ENCODE results near the gene SMIM35. TPM values are rescaled to one million over a fixed set of nuclear protein-coding genes. Genes with fewer than 3 reads are reported as not detected.

Gene SMIM35
- total RNA-seq, 1 donor from 2014 or later, result not detected

DNA sequence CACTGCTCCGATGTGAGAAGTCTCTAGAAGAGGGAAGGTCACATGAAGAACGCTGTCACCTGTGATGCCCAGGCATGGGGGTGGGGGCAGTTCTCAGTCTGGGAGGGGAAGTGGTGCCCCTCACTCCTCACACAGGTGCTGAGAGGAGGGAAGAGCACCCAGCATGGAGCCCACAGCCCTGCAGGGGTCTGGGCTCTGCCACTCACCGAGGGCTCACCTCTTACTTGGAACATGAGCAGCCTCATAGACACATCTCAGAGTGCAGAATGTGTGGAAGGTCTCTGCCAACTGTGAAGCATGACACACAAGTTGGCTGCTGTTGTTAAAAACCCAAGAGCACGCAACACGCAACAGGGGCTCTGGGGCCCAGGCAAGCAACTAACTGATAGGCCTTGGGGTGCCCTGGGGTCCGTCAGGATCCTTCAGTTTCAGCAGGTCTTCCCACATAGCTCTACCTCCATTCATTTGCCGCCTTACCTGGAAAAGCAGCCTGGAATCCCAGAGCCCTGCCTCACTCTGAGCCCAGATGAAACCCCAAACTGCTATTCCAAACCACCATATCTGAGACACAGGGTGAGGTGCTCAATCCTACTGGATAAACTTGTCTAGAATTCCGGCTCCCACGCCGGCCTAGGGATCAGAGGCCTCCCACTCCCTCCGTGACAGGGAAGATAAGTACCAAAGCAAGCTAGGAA is 27.4 kb downstream of the SMIM35 start:
- no peak for DNase-seq (ENCODE audit: low read depth)

DNA sequence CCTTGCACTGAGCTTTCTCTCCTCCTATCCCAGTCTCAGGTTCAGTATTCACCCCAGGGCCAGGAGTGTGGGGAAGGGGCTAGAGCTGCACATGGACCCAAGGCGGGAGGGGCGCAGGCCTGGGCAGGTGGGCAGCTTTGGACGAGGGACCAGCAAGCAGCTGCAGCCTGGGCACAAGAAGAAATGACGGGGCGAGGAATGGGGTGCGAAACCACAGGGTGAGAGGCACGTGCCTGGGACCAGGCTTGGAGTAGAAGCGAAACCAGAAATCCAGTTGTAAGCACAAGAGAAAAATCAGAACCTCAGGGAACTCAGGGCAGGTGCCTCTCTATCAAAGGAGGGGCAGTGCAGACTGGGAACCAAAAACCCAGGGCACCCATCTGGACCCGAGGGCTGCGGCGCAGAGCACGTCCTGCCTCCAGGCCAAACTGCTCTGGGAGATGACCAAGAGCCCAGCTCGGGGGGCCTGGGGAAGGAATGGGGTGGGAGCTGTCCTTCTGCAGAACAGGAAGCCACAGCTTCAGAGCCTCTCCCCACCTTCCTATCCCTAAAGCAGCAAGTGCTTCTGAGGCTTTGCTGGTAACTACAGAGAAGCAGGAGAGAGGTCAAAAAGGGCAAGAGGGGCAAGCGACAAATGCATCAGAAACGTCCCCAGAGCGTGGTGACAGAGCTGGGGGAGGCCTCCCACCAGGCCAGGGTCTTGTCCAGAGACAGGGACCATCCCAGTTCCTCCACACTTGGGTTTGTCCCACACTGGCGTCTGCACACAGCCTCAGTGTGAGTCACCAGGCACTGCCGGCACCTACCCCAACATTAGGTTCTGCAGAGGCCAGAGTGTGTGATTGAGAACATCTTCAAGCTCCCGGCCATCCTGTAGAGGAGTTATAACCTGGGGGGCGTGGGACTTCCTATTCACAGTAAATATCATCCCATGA is 28.2 kb downstream of the SMIM35 start:
- no peak for DNase-seq (ENCODE audit: low read depth)

DNA sequence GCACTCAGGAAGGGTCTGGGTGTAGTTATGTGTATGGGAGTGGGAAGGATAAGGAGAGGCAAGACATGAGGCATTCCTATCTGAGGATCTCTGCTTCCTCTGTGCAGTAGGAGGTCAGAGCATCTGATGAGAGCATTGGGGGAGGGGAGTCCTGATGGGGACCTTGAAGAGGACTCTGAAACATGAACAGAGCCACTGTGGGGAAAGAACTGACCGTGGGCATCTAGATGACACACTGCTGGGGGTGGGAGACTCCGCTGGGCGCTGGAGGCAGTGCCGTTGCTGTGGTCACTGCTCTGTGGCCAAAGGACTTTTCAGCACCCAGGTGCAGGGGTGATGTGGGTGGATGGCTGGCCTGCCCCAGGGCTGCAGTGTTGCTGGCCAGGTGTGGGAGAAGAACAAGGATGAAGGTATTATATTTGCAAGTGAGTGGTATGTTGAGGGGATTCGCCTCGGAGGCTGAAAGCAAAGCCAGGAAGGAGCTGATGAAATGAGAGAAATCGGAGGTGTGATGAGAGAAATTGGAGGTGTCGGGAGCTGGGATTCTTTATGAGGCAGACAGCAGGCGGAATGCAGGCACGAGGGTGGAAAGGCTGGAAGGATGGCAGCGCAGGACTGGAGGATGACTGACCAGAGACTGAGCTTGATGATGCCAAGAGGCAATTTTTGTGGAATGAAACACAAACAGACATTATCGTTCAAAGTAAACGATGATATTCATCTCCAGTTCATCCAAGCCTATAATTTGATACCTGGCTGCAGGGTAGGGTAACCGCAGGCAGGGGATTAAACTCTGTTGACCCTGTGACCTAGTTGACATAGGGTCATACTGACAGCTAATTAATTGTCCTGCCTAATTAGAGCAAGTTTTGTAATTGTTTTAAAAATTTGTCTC is 29.3 kb downstream of the SMIM35 start:
- no peak for DNase-seq (ENCODE audit: low read depth)

DNA sequence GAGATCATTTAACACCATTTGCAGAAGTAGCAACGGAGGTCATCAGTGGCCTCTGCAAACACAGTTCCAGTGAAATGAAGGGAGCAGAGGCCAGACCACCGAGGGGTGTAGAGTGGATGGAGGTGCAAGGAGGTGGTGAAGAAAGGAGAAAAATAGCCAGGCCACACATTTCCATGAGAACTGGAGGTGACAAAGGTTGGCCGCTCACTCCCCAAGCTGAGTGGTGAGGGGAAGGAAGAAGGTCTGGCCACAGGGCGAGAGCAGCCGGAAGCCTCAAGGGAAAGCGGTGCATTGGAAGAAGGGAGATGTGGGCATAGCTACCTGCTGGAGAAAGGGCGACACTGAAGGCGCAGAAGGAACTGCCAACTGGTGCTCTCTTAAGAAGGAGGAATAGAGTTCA is 30.0 kb downstream of the SMIM35 start:
- DNase-seq (ENCODE audit: low read depth), result no peak

DNA sequence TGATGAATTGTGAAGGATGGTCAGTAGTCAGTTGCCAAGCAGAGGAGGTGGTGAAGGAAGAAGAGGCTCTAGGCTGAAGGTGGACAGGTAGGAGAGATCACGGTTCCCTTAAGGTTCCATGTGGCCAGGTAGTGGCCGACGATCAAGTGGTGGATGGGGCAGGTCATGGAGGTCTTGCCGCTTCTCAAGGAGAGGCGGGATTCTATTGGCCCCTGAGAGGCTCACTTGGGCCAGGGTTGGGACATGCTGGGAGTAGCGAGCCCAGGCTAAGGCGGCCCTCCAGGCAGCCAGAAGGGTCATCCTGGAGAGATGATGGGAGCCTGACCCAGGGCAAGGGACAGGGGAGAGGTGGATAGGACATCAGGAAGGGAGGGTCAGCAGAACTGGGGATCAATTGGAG is 30.8 kb downstream of the SMIM35 start:
- no peak for DNase-seq (ENCODE audit: low read depth)

DNA sequence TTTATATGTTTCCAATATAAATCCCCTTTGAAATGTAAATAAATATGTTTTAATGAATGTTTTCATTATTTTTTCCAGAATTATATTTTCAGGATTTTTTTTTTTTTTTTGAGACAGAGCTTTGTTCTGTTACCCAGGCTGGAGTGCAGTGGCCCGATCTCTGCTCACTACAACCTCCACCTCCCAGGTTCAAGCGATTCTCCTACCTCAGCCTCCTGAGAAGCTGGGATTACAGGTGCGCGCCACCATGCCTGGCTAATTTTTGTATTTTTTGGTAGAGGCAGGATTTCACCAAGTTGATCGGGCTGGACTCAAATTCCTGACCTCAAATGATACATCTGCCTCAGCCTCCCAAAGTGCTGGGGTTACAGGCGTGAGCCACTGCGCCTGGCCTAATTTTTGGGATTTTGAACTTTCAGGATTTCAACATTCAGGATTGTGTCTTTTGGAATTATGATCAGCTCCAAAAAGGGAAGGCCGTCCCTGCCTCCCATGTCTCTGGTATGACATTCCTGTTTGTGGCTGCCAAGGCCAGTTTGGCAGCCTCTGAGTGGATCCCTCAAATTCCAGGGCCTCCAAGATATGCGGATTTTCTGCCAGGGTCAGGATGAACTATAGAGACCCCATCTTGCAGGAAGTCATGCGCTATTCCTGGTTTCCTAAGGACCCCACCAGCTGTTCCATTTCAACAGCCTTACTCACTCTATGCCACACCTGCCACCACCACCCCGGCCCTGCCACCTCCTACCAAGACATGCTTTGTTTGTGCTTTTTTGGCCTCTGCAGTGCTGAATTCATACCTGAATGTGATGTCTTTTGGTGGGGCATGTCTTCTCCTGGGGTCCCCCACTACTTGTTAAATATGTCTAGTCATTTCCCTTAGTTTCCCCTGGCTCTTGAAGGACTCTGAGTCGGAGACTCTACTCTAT is 31.8 kb downstream of the SMIM35 start:
- DNase-seq (ENCODE audit: low read depth), result peak; percentile 51

DNA sequence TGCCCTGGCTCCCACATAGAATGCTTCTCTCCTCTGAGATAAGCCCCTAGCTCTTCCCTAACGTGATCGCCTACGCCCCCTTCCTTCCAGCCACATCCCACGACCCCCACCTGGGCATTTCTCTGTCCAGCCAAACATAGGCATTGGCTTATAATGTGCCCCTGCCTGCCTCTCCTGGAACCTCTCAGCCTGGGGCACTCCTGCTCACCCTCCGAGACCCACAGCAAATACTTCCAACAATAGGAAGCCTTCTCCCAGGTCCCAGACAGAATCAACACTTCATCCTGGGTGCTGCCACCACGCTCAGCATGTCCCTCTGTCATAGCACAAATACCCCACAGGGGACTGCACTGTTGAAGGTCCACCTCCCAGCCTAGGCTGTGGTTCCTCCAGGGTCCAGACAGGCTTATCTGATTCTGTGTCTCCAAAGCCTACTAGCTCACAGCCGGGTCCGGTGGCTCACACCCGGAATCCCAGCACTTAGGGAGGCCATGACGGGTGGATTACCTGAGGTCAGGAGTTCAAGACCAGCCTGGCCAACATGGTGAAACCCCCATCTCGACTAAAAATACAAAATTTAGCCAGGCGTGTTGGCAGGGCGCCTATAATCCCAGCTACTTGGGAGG is 34.1 kb downstream of the SMIM35 start:
- no peak for DNase-seq (ENCODE audit: low read depth)

DNA sequence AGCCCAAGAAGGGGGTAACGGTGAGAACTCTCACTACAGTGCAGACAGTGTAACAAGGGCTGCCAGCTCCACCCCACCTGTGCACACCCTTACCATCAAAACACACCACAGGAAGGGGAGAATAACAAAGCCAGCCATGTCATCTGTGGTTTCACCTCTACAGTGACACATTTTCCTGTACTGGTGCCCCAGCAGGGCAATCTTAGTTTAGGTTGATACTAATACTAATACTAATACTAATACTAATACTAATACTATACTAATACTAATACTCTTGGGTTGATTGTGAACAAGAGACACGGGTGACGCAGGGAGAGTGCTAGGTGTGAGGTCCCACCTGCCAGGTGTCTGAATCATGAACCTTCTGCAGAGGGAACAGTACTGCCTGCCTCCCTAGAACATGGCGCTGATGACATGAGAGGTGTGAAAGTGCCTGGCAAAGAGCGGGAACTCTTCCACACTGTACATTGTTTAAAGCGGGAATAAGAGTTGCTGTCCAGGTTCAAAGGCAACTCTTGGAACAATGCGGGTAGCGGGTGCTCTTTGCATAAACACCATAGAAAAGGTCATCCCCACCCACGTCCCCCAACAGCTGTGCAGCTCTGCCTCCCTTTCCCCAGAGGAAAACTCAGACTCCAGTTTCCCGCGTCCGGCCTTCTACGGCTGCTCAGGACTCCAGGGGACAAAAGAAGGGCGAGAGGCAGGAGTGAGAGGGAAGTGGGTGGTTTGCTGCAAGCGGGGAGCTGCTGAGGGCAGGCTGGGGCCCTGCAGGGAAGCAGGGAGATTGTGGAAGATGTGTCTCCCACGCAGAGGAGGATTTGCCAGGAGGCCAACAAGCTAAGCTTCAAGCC is 34.9 kb downstream of the SMIM35 start:
- no peak for DNase-seq (ENCODE audit: low read depth)

DNA sequence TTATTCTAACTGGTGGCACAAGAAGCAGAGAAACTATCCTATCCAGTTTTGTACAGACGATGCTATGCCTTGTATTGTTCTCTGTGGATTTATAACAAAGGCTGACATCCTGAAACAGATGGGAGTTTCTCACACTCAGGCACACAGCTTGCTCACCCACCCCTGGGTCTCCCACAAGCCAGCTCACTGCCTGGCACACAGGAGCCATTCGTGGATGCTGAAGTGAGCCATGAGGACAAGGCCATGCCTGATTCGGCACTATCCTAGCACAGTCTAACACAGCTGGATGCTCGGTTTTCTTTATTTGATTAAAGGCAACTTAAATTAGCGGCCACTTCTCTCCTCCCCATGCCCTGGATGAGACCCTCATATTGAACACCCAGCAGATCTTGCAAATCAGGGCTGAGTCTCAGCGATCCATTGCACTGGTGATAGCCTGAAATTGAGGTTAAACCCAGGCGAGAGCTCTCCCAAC is 35.6 kb downstream of the SMIM35 start:
- DNase-seq (ENCODE audit: low read depth), result no peak

DNA sequence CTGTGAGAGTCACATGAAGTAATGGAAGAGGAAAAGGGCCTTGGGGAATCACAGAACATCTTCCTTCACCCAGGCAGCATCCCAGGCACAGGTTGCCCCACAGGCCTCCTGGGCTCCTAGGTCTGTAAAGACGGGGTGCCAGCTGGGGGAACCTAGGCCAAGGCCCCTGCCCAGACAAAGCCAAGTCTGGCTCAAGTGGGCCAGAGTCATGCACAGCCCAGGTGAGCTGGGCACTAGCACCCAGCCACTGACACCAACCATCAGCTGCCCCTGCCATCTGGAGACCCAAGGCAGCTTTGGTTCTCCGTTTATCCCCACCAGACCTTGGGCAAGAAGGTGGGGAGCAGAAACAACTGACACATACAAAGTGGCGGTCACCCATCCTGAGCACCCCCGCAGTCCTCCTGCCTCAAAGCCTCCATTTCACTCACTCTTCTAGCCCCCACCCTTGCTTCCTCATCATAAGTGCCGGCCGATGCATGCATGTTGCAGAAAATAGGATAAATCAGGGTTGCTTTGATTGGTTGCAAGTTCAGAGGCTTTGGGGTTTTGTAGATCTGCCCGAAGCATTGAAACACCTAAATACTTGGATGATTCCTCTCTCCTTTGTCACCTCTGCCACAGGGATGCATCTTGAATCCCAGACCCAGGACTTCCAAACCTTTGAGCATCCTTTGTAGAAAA is 36.4 kb downstream of the SMIM35 start:
- DNase-seq (ENCODE audit: low read depth), result no peak

DNA sequence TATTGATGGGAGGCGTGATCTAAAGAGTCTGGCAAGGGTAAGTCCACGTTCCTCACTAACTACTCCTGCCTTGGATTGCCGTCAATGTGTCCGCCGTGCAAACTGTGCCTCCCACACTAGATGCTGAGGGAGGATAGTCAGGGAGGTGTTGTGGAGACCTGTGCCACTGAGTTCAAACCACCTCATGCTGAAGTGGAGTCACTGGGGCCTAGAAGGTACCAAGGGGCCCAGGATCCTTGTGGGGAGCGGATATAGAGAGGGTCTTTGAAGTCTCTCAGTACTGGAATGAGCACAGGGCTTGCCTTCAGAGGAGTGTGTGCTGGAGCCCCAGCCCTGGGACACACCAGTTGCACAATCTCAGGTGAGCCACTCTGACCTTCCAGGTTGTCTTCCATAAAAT is 37.0 kb downstream of the SMIM35 start:
- no peak for DNase-seq (ENCODE audit: low read depth)

DNA sequence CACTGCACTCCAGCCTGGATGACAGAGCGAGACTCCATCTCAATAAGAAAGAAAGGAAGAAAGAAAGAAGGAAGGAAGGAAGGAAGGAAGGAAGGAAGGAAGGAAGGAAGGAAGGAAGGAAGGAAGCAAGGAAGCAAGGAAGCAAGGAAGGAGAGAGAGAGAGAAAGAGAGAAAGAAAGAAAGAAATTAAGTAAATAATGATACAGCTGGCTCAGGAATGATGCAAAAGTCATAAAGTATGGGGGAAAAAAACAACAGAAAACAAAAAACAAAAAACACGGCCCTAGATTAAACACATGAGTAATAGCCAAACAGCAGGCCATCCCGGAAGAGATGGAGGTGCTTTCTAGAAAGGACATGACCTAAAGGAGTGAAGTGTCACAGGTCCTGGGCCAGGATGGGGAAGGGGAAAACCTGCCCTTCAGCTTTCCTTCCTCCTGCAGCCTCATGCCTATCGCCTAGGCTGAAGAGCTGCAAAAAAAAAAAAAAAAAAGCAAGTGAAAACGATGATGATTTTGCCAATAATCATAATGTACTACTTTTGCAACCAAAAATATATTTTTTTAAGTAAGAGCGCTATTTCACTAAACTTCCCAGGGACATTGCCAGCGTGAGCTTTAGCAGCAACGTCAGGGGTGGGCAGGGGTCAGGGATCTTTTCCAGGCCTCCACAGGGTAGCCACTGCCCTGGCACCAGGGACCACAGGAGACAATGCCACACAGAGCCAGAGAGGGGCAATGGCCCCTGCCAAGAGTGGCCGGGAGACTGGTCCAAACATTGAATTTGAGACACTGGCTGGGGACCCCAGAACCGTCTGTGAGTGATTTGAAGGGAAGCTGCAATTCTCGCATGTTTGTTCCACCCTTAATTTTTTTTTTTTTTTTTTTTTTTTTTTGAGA is 38.0 kb downstream of the SMIM35 start:
- DNase-seq (ENCODE audit: low read depth), result no peak

DNA sequence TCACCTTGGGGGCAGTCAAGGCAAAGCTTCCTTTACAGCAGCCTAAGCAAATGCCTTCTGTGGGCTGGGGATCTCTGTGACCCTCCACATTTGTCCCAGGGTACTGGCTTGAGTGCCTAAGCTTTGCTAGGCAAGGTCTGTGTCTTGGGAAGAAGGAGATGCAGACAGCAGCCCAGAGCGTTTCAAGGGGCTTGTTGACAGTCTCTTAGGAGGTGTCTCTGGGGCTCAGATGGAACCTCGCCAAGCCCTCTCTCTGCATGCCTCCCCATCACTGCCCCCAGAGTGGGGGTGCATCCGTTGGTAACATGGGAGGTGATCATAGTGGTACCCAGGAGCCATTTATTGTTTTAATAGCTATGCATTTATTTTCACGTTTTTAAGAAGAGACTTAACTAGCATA is 39.0 kb downstream of the SMIM35 start:
- DNase-seq (ENCODE audit: low read depth), result no peak

DNA sequence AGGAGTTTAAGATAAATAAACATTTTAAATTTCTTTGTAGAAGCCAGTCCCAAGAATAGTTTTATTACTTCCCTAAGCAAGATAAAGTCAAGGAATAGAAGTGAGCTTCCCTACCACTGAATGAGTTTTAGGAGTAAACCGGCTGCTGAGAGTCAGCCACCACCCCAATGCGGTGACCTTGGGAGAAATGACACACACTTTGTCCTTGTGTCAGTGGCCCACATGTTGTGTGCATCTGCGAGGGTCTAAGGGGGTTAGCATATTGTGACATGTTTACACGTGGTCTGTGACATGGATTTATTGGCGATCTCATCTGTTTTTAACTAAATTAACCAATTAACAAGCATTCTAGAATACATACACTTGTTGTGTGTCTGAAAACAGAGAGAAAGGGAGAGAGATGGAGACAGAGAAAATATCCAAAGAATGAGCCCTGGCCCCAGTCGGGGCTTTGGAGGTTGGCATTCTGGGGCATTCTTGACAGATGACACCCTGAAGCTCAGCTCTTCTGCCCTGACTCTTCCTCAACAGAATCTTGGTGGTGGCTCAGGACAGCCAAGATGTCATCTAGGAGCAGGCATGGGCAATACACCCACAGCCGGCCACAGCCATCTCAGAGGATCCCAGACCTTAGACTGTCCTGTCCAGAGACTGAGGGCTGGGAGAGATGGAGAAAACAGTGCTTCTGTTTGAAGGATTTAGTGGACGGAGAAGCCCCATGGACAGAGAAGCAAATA is 39.6 kb downstream of the SMIM35 start:
- no peak for DNase-seq (ENCODE audit: low read depth)

DNA sequence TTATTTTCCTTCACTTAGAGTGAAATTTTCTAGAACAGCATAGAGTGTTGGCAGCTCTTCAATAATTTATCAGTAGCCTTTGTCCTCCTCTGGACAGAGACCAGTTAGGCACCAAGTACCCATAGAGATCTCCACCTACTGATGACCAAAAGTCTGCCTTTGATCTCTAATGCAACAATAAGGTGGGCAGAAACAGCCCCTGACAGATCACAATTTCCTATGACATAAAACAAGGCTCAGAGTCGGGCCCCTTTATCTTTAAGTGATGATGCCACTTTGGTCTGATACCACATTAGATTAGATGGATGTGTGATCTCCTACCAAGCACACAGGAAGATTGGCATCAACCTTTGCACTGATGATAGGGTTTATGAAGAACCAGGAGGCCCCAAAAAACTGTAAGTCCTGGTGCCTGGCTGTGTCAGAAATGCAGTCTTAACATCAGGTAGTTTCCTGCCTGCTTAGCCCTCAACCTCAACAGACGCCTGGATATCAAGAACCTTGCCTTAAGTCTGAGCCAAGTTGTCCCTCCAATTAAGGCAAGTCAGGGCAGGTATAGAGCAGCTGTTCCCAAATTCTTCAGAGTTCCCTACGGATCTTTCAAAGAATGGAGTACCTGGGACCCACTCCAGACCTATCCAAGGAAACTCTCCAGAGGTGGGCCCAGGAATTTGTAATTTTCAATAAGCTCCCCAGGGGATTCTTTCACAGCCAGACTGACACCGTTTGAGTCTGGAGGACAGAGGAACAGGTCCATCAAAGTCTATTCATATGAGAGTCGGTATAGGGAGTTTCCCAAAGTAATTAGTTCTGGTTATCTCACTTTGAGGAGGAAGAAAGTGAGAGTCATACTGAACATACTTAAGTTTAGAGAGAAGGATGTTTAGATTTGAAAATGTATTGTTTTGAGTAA is 40.5 kb downstream of the SMIM35 start:
- DNase-seq (ENCODE audit: low read depth), result no peak
